BJ (cell line): ENCODE data around the gene PLEKHA1. TPM values are rescaled to one million over a fixed set of nuclear protein-coding genes. Genes with fewer than 3 reads are reported as not detected.

Experiments used
- CTCF ChIA-PET: fragments of 350-600 bp; formaldehyde crosslinking; extraction: SDS; loops from one replicate; lab custom pipeline; 2021; ENCODE audit warnings: antibody characterized with exemption, inconsistent platforms; lab: Yijun Ruan, JAX
- POLR2A ChIA-PET: fragments of 300-600 bp; sonication (Branson Sonifier 250); formaldehyde crosslinking; extraction: SDS; loops from one replicate; lab custom pipeline; 2021; ENCODE audit warnings: antibody characterized with exemption; lab: Charles Lee
- DNase-seq: peaks from one replicate; pipeline ENCODE4 v3.0.0-alpha.2; 2011; ENCODE audit warnings: low read depth
- H3K27me3 ChIP-seq: 2 replicates; pipeline ENCODE4 v1.6.0; 2011; ENCODE audit warnings: low read length; ENCODE audit not compliant: control insufficient read depth, insufficient read depth
- H3K36me3 ChIP-seq: 2 replicates; pipeline ENCODE4 v1.5.1; 2011; ENCODE audit warnings: low read length; ENCODE audit not compliant: control insufficient read depth, insufficient read depth
- H3K4me3 ChIP-seq: 2 replicates; pipeline ENCODE4 v1.5.1; 2011; ENCODE audit warnings: low read depth, mild to moderate bottlenecking, control low read depth, low read length
- CTCF ChIP-seq: IDR thresholded peaks from 2 replicates; pipeline ENCODE4 v1.5.1; 2011; ENCODE audit warnings: low read depth, mild to moderate bottlenecking, control low read depth, inconsistent platforms, low read length, moderate library complexity; ENCODE audit not compliant: insufficient read depth
- polyA plus RNA-seq: library from polyadenylated mRNA; depleted of rRNA; stranded (reverse); fragments of >200 nt; gene quantifications from 2 replicates; pipeline ENCODE4 v1.2.3, GENCODE V29; 2011

The PLEKHA1 gene
- polyA plus RNA-seq, 1 experiment = 18.6 TPM

- ChIA-PET POLR2A (no interaction called here), CTCF (interaction anchor here (1.1 to 3.5 kb wide), 5 partner anchors 15 to 75 kb away, joined by 3 to 11 read pairs (median 3); partner anchors contain the start of gene PLEKHA1)
- no peak for TF ChIP-seq CTCF
- Histone ChIP-seq H3K27me3 (peaks cover 3% of the 10 kb centered on the region), H3K36me3 (no peaks in the 10 kb centered on the region), H3K4me3 (no peak overlapping the region)
- DNase-seq = no peak
These were observed 14.9 kb upstream of the PLEKHA1 start for GRCh38 chr10:122359621-122360020.

- Histone ChIP-seq H3K36me3 (no peaks in the 10 kb centered on the region), H3K4me3 (no peak overlapping the region), H3K27me3 (peaks cover 3% of the 10 kb centered on the region)
- no peak for TF ChIP-seq CTCF
- ChIA-PET CTCF (interaction anchor here (1.3 to 3.5 kb wide), 2 partner anchors 13 to 18 kb away, joined by 3 to 11 read pairs; partner anchors contain the start of gene PLEKHA1), POLR2A (no interaction called here)
- DNase-seq = no peak
These were observed 13.5 kb upstream of the PLEKHA1 start for GRCh38 chr10:122361046-122361445.

GRCh38 chr10:122362031-122362592 lies 12.4 kb upstream of the PLEKHA1 start:
- Histone ChIP-seq H3K4me3 (no peak overlapping the region), H3K36me3 (no peaks in the 10 kb centered on the region), H3K27me3 (peaks cover 5% of the 10 kb centered on the region)
- POLR2A ChIA-PET = no interaction called here
- CTCF ChIA-PET = no interaction called here
- no peak for TF ChIP-seq CTCF
- no peak for DNase-seq

GRCh38 chr10:122362621-122363020 lies 11.9 kb upstream of the PLEKHA1 start:
- H3K4me3 ChIP-seq = no peak overlapping the region
- ChIA-PET POLR2A (no interaction called here), CTCF (no interaction called here)
- no peak for DNase-seq
- H3K36me3 ChIP-seq = no peaks in the 10 kb centered on the region
- no peak for TF ChIP-seq CTCF
- H3K27me3 ChIP-seq = peaks cover 5% of the 10 kb centered on the region

- Histone ChIP-seq H3K27me3 (peaks cover 4% of the 10 kb centered on the region), H3K4me3 (no peak overlapping the region), H3K36me3 (no peaks in the 10 kb centered on the region)
- TF ChIP-seq CTCF = no peak
- CTCF ChIA-PET = no interaction called here
- no peak for DNase-seq
- POLR2A ChIA-PET = no interaction called here
These were observed 11.2 kb upstream of the PLEKHA1 start for GRCh38 chr10:122363311-122363710.
